Testis (tissue), 3 donors: ENCODE measurements around the gene CHN2. TPM values are rescaled to one million over a fixed set of nuclear protein-coding genes. Genes with fewer than 3 reads are reported as not detected.
"Not testable (repeated sequence)": the region's sequence is repeated elsewhere in the genome, so short reads cannot be mapped to it uniquely, and the experiment has no call there.

Experiments
- DNase-seq: peaks from one replicate; pipeline ENCODE4 v3.0.0-alpha.2; 2019
- H3K27ac ChIP-seq, 2 donors: fragments of 200-600 bp; sonication (generic); one replicate each; pipeline ENCODE4 v1.5.1; 2019
- H3K27me3 ChIP-seq: fragments of 200-600 bp; sonication (generic); one replicate; pipeline ENCODE4 v1.5.1; 2019
- H3K36me3 ChIP-seq: fragments of 200-600 bp; sonication (generic); one replicate; pipeline ENCODE4 v1.5.1; 2017; ENCODE audit warnings: low read depth; ENCODE audit errors: missing control alignments
- H3K4me1 ChIP-seq: fragments of 200-600 bp; sonication (generic); one replicate; pipeline ENCODE4 v1.5.1; 2019
- H3K4me3 ChIP-seq, 2 donors: fragments of 200-600 bp; sonication (generic); one replicate each; pipeline ENCODE4 v1.5.1; 2017 to 2019
- H3K9me3 ChIP-seq: fragments of 200-600 bp; sonication (generic); one replicate; pipeline ENCODE4 v1.5.1; 2017
- POLR2A ChIP-seq: fragments of 450-650 bp; IDR thresholded peaks from one replicate; pipeline ENCODE4 v1.6.1; 2017; ENCODE audit warnings: antibody characterized with exemption, mild to moderate bottlenecking, moderate library complexity
- WGBS, 2 donors: methylation state at CpG; one replicate each; pipeline ENCODE4 v1.1.5; 2018; 5-methylcytosine and 5-hydroxymethylcytosine counted together
- intact Hi-C: fragments of 100-400 bp; cut with DNase I; formaldehyde crosslinking; loops from one replicate; pipeline ENCODE4 v1.15.1; 2023; ENCODE audit warnings: low total_unique reads
- polyA plus RNA-seq: library from polyadenylated mRNA; stranded (reverse); fragments of 350-450 nt; fragmentation: Illumina TruSeq; extraction: RNeasy Lipid Tissue Mini Kit (QIAGEN cat#74804); gene quantifications from one replicate; pipeline ENCODE4 v1.2.3, GENCODE V29; 2014; ENCODE audit warnings: low read depth, low replicate concordance; ENCODE audit not compliant: insufficient read depth
- total RNA-seq, 2 donors: library from RNA; depleted of rRNA; stranded (reverse); fragments of >200 nt; gene quantifications; one replicate each; pipeline ENCODE4 v1.2.3, GENCODE V29; 2016
- TF ChIP-seq, protein P1 (sequence below), 3 experiments: fragments of 450-650 bp in 2 of 3; fragments of 200-600 bp in 1 of 3; sonication (generic) in 1 of 3; IDR thresholded peaks; one replicate each; pipeline ENCODE4 v1.5.1; 2016 to 2019; ENCODE audit warnings: antibody characterized with exemption in 3 of 3, mild to moderate bottlenecking in 2 of 3, moderate library complexity in 1 of 3

CHN2 gene
- total and polyA plus RNA-seq, 3 donors from 2014 or later, result 8.6 to 27.4 (median 15.1) TPM

DNA sequence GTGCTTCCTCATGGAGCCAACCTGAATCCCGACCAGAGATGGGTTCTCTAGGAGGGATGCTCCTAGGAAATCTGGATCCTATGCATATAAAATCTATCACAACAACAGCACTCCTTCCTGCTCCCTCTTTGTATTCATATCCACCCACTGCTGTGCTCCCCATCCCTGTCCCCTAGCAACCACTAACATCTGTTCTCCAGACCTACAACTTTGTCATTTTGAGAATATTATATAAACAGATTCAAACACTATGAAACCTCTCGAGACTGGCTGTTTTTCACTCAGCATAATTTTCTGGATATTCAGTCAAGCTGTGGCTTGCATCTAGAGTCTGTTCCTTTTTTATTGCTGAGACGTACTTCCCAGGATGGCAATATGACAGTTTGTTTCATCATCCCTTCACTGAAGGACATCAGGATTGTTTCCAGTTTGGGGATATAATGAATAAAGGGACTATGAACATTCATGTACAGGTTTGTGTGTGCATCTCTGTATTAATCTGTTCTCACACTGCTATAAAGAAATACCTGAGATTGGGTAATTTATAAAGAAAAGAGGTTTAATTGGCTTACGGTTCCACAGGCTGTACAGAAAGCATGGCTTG is 333.0 kb downstream of the CHN2 start:
- no peak for DNase-seq
- 89 to 91% methylated on average over 4 of the region's 4 CpGs for WGBS, 2 donors
- no peak overlapping the region for H3K27ac ChIP-seq
- no peaks in the 10 kb centered on the region for H3K4me1 ChIP-seq
- intact Hi-C loops, result no loop called here
- no peaks in the 10 kb centered on the region for H3K36me3 ChIP-seq
- H3K4me3 ChIP-seq, result no peak overlapping the region
- H3K9me3 ChIP-seq, result no peaks in the 10 kb centered on the region
- TF ChIP-seq POLR2A, result no peak
- TF ChIP-seq, protein P1, sequence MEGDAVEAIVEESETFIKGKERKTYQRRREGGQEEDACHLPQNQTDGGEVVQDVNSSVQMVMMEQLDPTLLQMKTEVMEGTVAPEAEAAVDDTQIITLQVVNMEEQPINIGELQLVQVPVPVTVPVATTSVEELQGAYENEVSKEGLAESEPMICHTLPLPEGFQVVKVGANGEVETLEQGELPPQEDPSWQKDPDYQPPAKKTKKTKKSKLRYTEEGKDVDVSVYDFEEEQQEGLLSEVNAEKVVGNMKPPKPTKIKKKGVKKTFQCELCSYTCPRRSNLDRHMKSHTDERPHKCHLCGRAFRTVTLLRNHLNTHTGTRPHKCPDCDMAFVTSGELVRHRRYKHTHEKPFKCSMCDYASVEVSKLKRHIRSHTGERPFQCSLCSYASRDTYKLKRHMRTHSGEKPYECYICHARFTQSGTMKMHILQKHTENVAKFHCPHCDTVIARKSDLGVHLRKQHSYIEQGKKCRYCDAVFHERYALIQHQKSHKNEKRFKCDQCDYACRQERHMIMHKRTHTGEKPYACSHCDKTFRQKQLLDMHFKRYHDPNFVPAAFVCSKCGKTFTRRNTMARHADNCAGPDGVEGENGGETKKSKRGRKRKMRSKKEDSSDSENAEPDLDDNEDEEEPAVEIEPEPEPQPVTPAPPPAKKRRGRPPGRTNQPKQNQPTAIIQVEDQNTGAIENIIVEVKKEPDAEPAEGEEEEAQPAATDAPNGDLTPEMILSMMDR (IDR thresholded peaks at IDR 0.05), result no peak
- no peaks in the 10 kb centered on the region for H3K27me3 ChIP-seq

DNA sequence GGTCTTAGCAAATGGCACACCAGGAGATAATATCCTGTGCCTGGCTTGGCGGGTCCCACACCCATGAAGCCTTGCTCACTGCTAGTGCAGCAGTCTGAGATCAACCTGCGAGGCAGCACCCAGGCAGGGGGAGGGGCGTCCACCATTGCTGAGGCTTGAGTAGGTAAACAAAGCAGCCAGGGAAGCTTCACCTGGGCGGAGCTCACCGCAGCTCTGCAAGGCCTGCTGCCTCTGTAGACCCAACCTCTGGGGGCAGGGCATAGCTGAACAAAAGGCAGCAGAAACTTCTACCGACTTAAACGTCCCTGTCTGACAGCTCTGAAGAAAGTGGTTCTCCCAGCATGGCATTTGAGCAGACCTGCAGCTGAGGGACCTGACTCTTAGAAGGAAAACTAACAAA is 334.0 kb downstream of the CHN2 start:
- DNase-seq, H3K4me3 ChIP-seq, intact Hi-C loops, H3K27me3 ChIP-seq, H3K4me1 ChIP-seq, H3K27ac ChIP-seq, H3K36me3 ChIP-seq, H3K9me3 ChIP-seq: not testable (repeated sequence)
- WGBS, 2 donors, result 89 to 92% methylated on average over 5 to 7 of the region's 7 CpGs

Other genes with a start within 250 kb of the CHN2 start
- gene TRIL, start 236.4 kb upstream of the CHN2 start, total RNA-seq, result 1 to 10 TPM in 1 of 2 donors, under 1 TPM in 1; 0.99 to 1.3 TPM
- gene TRIL, start 236.4 kb upstream of the CHN2 start, polyA plus RNA-seq, result 2.0 TPM
- 10 to 100 TPM; 26.6 to 51.1 TPM for gene CPVL, start 48.2 kb upstream of the CHN2 start, total RNA-seq
- 55.1 TPM for gene CPVL, start 48.2 kb upstream of the CHN2 start, polyA plus RNA-seq